ENCODE results near the gene CCDC116. TPM values are rescaled to one million over a fixed set of nuclear protein-coding genes. Genes with fewer than 3 reads are reported as not detected.
"Not testable (repeated sequence)": the region's sequence is repeated elsewhere in the genome, so short reads cannot be mapped to it uniquely, and the experiment has no call there.

Gene CCDC116
- total RNA-seq, 5 donors from 2014 or later (not counting 1 experiment from before 2014, with no cell fraction given): 0.16 to 0.79 (median 0.66) TPM; not detected in 1

DNA sequence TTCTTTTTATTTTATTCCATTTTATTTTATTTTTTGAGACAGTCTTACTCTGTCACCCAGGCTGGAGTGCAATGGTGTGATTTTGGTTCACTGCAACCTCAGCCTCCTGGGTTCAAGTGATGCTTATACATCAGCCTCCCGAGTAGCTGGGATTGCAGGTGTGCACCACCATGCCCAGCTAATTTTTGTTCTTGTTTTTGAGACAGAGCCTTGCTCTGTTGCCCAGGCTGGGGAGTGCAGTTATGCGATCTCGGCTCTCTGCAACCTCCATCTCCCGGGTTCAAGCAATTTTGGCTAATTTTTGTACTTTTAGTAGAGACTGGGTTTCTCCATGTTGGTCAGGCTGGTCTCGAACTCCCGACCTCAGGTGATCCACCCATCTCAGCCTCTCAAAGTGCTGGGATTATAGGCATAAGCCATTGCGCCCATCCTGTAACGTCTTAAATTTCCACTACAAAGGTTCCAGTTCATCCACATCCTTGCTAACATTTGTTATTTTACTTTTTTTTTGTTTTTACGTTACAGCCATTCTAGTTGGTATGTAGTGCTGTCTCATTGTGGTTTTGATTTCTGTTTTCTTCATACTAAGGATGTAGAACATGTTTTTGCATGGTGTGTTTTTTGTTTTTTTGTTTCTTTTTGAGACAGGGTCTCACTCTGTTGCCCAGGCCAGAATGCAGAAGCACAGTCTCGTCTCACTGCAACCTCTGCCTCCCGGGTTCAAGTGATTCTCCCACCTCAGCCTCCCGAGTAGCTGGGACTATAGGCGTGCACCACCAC, 36.0 kb upstream of the CCDC116 start:
- peaks cover 0 to 23% of the 10 kb centered on the region in 2 experiments for H3K4me1 ChIP-seq (ENCODE audit: control insufficient read depth in 1 of 2, extremely low read depth in 1 of 2, insufficient read depth in 2 of 2, low read length in 2 of 2)
- H3K27ac ChIP-seq (ENCODE audit: low read length); DNase-seq; H3K4me3 Mint-ChIP-seq; ATAC-seq (replicated peaks in 1 of 4); H3K27ac Mint-ChIP-seq; H3K9me3 Mint-ChIP-seq; H3K27me3 ChIP-seq (replicated peaks in 1 of 2; ENCODE audit: control insufficient read depth in 2 of 2, extremely low read depth in 1 of 2, insufficient read depth in 2 of 2, low read length in 1 of 2); H3K27me3 Mint-ChIP-seq; H3K4me3 ChIP-seq (ENCODE audit: control insufficient read depth in 1 of 2, extremely low read depth in 1 of 2, low read length in 1 of 2); H3K9me3 ChIP-seq: not testable (repeated sequence)
- H3K36me3 ChIP-seq (ENCODE audit: control insufficient read depth in 2 of 2, extremely low read depth in 1 of 2, insufficient read depth in 1 of 2, low read length in 1 of 2): peaks cover 3 to 44% of the 10 kb centered on the region in 2 donors
- CTCF ChIA-PET: interaction anchor here in 1 of 2 donors (1.1 kb wide), 1 partner anchor 7 kb away, joined by 3 read pairs; no protein-coding TSS in a partner anchor
- H3K4me1 Mint-ChIP-seq: peaks cover 54 to 63% (median 57%) of the 10 kb centered on the region in 3 donors
- H3K36me3 Mint-ChIP-seq: peaks cover 40% of the 10 kb centered on the region
- 100% methylated on average over 6 of the region's 13 CpGs for WGBS (ENCODE audit: insufficient coverage)
- POLR2A ChIA-PET: interaction anchor here in 1 of 2 donors (0.8 kb wide), 1 partner anchor 11 kb away, joined by 7 read pairs; no protein-coding TSS in a partner anchor

GRCh38 chr22:21598302-21598701, 34.3 kb upstream of the CCDC116 start:
- H3K9me3 ChIP-seq: no peaks in the 10 kb centered on the region
- POLR2A ChIA-PET: no interaction called here
- WGBS (ENCODE audit: insufficient coverage): no CpG with 5 or more reads among the region's 3 CpGs
- H3K4me1 ChIP-seq (ENCODE audit: control insufficient read depth in 1 of 2, extremely low read depth in 1 of 2, insufficient read depth in 2 of 2, low read length in 2 of 2): peaks cover 0 to 21% of the 10 kb centered on the region in 2 experiments
- DNase-seq (no peak), ATAC-seq (replicated peaks in 1 of 4) (no peak)
- Mint-ChIP-seq H3K4me1 (peaks cover 52 to 57% (median 54%) of the 10 kb centered on the region in 3 donors), H3K27ac (no peak overlapping the region), H3K9me3 (no peaks in the 10 kb centered on the region), H3K36me3 (peaks cover 35% of the 10 kb centered on the region), H3K27me3 (no peaks in the 10 kb centered on the region), H3K4me3 (no peak overlapping the region)
- CTCF ChIA-PET: interaction anchor here in 1 of 2 donors (0.7 kb wide), 1 partner anchor 12 kb away, joined by 6 read pairs; no protein-coding TSS in a partner anchor
- H3K4me3 ChIP-seq (ENCODE audit: control insufficient read depth in 1 of 2, extremely low read depth in 1 of 2, low read length in 1 of 2): no peak overlapping the region
- H3K27ac ChIP-seq (ENCODE audit: low read length): no peak overlapping the region
- H3K27me3 ChIP-seq (replicated peaks in 1 of 2; ENCODE audit: control insufficient read depth in 2 of 2, extremely low read depth in 1 of 2, insufficient read depth in 2 of 2, low read length in 1 of 2): no peaks in the 10 kb centered on the region
- peaks cover 3 to 42% of the 10 kb centered on the region in 2 donors for H3K36me3 ChIP-seq (ENCODE audit: control insufficient read depth in 2 of 2, extremely low read depth in 1 of 2, insufficient read depth in 1 of 2, low read length in 1 of 2)

DNA sequence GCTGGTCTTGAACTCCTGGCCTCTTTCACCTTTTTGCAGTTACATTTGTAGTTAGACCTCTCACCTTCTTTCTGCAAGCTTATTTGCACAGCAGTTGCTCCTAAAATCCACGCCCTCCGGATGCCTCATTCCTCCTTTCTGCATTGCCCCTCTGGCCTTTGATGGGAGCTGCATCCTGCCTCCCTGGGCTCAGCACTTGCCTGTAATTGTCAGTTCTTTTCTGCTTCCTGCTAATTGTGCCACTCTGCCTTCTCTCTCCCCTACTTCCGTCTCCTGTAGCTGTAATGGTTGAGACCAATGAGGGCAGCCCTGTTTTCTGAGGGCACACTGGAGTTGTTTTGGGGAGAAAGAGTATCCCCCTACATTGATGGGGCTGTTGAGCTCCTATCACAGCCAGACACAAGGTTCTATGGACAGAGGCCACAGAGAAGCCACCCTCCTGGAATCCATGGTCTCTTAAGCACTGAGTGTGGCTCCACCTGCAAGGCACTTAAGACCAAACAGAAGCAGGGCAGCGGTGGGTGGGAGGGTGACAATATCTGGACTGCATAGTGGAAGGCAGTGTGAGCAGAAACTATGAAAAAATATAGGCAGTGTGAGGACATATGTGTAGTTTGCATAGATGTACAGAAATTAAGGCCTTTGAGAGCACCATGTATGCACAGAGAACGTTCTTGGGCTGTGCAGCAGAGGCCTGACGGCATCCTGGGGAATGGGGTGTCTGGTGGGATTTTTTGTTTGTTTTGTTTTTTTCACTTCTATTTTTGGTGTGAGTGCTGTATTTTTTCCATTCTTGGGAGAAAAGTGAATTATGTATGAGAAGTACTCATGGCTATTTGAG, 33.3 kb upstream of the CCDC116 start:
- H3K27me3 ChIP-seq (replicated peaks in 1 of 2; ENCODE audit: control insufficient read depth in 2 of 2, extremely low read depth in 1 of 2, insufficient read depth in 2 of 2, low read length in 1 of 2): no peaks in the 10 kb centered on the region
- H3K36me3 ChIP-seq (ENCODE audit: control insufficient read depth in 2 of 2, extremely low read depth in 1 of 2, insufficient read depth in 1 of 2, low read length in 1 of 2): peaks cover 3 to 33% of the 10 kb centered on the region in 2 donors
- H3K9me3 Mint-ChIP-seq: no peaks in the 10 kb centered on the region
- no peak for DNase-seq
- 98% methylated on average over 5 of the region's 6 CpGs for WGBS (ENCODE audit: insufficient coverage)
- no peak overlapping the region for H3K4me3 ChIP-seq (ENCODE audit: control insufficient read depth in 1 of 2, extremely low read depth in 1 of 2, low read length in 1 of 2)
- peaks cover 46 to 52% (median 47%) of the 10 kb centered on the region in 3 donors for H3K4me1 Mint-ChIP-seq
- no peak overlapping the region for H3K27ac ChIP-seq (ENCODE audit: low read length)
- H3K4me1 ChIP-seq (ENCODE audit: control insufficient read depth in 1 of 2, extremely low read depth in 1 of 2, insufficient read depth in 2 of 2, low read length in 2 of 2): peaks cover 0 to 17% of the 10 kb centered on the region in 2 experiments
- no peaks in the 10 kb centered on the region for H3K27me3 Mint-ChIP-seq
- no peak overlapping the region for H3K4me3 Mint-ChIP-seq
- no peaks in the 10 kb centered on the region for H3K9me3 ChIP-seq
- H3K36me3 Mint-ChIP-seq: peaks cover 25% of the 10 kb centered on the region
- CTCF ChIA-PET: interaction anchor here in 1 of 2 donors (0.7 kb wide), 1 partner anchor 679 kb away, joined by 3 read pairs; no protein-coding TSS in a partner anchor
- POLR2A ChIA-PET: no interaction called here
- ATAC-seq (replicated peaks in 1 of 4): no peak
- peak overlapping the region in 1 of 2 donors; percentile 27 for H3K27ac Mint-ChIP-seq

DNA sequence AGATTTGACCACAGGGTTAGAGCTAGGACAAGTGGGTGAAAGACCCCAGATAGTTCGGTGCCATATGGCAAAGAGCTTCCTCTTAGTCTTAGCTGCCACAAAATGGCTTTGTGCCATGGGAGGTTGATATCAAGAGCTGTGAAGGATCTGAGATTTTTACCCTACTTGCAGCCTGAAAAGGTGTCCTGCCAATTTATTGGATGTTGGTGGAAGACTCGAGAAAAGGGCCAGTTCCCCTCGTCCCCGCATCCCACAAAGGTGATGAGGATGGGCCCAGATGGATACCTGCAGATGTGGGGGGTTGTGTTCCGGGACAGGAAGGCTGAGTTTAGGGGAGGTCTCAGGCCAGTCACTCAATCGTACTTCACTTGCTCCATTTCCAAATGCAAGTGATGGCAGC, 30.0 kb upstream of the CCDC116 start:
- no peaks in the 10 kb centered on the region for H3K27me3 Mint-ChIP-seq
- Histone ChIP-seq H3K4me3 (ENCODE audit: control insufficient read depth in 1 of 2, extremely low read depth in 1 of 2, low read length in 1 of 2) (no peak overlapping the region), H3K4me1 (ENCODE audit: control insufficient read depth in 1 of 2, extremely low read depth in 1 of 2, insufficient read depth in 2 of 2, low read length in 2 of 2) (peaks cover 0 to 21% of the 10 kb centered on the region in 2 experiments), H3K27me3 (replicated peaks in 1 of 2; ENCODE audit: control insufficient read depth in 2 of 2, extremely low read depth in 1 of 2, insufficient read depth in 2 of 2, low read length in 1 of 2) (no peaks in the 10 kb centered on the region), H3K27ac (ENCODE audit: low read length) (no peak overlapping the region), H3K36me3 (ENCODE audit: control insufficient read depth in 2 of 2, extremely low read depth in 1 of 2, insufficient read depth in 1 of 2, low read length in 1 of 2) (peaks cover 0 to 13% of the 10 kb centered on the region in 2 donors), H3K9me3 (no peaks in the 10 kb centered on the region)
- DNase-seq (no peak), ATAC-seq (replicated peaks in 1 of 4) (no peak)
- H3K9me3 Mint-ChIP-seq: no peaks in the 10 kb centered on the region
- ChIA-PET CTCF (no interaction called here), POLR2A (interaction anchor here in 1 of 2 donors (0.6 kb wide), 1 partner anchor 27 kb away, joined by 6 read pairs; no protein-coding TSS in a partner anchor)
- 96% methylated on average over 4 of the region's 6 CpGs for WGBS (ENCODE audit: insufficient coverage)
- no peak overlapping the region for H3K4me3 Mint-ChIP-seq
- H3K27ac Mint-ChIP-seq: peak overlapping the region in 1 of 2 donors; percentile 61
- peaks cover 6% of the 10 kb centered on the region for H3K36me3 Mint-ChIP-seq
- H3K4me1 Mint-ChIP-seq: peaks cover 44 to 52% (median 46%) of the 10 kb centered on the region in 3 donors

- ATAC-seq (replicated peaks in 1 of 4) (no peak), DNase-seq (no peak)
- H3K27me3 Mint-ChIP-seq: no peaks in the 10 kb centered on the region
- Histone ChIP-seq H3K27ac (ENCODE audit: low read length) (no peak overlapping the region), H3K9me3 (no peaks in the 10 kb centered on the region), H3K36me3 (ENCODE audit: control insufficient read depth in 2 of 2, extremely low read depth in 1 of 2, insufficient read depth in 1 of 2, low read length in 1 of 2) (peaks cover 0 to 11% of the 10 kb centered on the region in 2 donors), H3K27me3 (replicated peaks in 1 of 2; ENCODE audit: control insufficient read depth in 2 of 2, extremely low read depth in 1 of 2, insufficient read depth in 2 of 2, low read length in 1 of 2) (no peaks in the 10 kb centered on the region), H3K4me3 (ENCODE audit: control insufficient read depth in 1 of 2, extremely low read depth in 1 of 2, low read length in 1 of 2) (no peak overlapping the region), H3K4me1 (ENCODE audit: control insufficient read depth in 1 of 2, extremely low read depth in 1 of 2, insufficient read depth in 2 of 2, low read length in 2 of 2) (peaks cover 0 to 17% of the 10 kb centered on the region in 2 experiments)
- no peak overlapping the region for H3K4me3 Mint-ChIP-seq
- H3K36me3 Mint-ChIP-seq: peaks cover 8% of the 10 kb centered on the region
- no peaks in the 10 kb centered on the region for H3K9me3 Mint-ChIP-seq
- 97% methylated on average over 6 of the region's 9 CpGs for WGBS (ENCODE audit: insufficient coverage)
- H3K4me1 Mint-ChIP-seq: peaks cover 33 to 49% (median 43%) of the 10 kb centered on the region in 3 donors
- CTCF ChIA-PET: interaction anchor here (0.7 to 1.2 kb wide), 2 partner anchors 8 to 23 kb away, joined by 3 to 9 read pairs; no protein-coding TSS in a partner anchor
- POLR2A ChIA-PET: no interaction called here
- H3K27ac Mint-ChIP-seq: no peak overlapping the region
Measured at GRCh38 chr22:21603973-21604372, 28.6 kb upstream of the CCDC116 start.

Measured in T-cell (primary cell).